GM12874 (cell line): ENCODE measurements around the gene NUDT4.

Experiments used
- TF ChIP-seq, protein P1 (sequence below): IDR thresholded peaks from 2 replicates; pipeline ENCODE4 v1.5.1; 2011; ENCODE audit warnings: low read depth, mild to moderate bottlenecking, control low read depth, low read length, moderate library complexity; ENCODE audit not compliant: insufficient read depth

NUDT4 gene

DNA sequence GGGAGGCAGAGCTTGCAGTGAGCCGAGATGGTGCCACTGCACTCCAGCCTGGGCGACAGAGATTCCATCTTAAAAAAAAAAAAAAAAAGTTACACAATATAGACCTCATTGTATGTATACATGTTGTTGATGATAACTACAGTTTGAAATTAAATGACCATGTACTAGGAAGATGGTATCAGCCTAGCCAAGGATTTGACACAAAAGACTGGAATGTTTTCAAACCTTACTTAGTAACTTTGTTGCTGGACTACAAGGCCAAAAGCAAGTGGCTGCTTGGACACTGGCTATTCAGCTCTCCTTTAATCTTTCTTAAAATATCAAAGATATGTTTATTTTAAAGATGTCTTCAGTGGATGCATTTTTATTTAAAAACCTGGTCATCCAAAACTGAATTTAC, 18.9 kb upstream of the NUDT4 start:
- TF ChIP-seq, protein P1, sequence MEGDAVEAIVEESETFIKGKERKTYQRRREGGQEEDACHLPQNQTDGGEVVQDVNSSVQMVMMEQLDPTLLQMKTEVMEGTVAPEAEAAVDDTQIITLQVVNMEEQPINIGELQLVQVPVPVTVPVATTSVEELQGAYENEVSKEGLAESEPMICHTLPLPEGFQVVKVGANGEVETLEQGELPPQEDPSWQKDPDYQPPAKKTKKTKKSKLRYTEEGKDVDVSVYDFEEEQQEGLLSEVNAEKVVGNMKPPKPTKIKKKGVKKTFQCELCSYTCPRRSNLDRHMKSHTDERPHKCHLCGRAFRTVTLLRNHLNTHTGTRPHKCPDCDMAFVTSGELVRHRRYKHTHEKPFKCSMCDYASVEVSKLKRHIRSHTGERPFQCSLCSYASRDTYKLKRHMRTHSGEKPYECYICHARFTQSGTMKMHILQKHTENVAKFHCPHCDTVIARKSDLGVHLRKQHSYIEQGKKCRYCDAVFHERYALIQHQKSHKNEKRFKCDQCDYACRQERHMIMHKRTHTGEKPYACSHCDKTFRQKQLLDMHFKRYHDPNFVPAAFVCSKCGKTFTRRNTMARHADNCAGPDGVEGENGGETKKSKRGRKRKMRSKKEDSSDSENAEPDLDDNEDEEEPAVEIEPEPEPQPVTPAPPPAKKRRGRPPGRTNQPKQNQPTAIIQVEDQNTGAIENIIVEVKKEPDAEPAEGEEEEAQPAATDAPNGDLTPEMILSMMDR: no peak

DNA sequence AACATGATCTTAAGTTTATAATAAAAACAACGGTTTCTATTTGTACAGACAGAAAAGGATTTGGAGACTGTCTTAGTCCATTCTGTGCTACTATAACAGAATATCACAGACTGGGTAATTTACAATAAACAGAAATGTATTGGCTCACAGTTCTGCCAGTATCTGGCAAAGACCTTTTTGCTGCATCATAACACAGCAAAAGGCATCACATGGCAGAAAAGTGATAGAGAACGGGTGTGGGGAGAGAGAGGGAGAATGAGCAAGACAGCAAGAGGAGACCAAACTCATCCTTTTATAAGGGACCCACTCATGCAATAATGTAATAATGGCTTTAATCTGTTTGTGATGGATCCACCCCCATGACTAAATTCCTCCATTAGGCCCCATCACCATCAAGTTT, 17.0 kb upstream of the NUDT4 start:
- TF ChIP-seq, protein P1: no peak

DNA sequence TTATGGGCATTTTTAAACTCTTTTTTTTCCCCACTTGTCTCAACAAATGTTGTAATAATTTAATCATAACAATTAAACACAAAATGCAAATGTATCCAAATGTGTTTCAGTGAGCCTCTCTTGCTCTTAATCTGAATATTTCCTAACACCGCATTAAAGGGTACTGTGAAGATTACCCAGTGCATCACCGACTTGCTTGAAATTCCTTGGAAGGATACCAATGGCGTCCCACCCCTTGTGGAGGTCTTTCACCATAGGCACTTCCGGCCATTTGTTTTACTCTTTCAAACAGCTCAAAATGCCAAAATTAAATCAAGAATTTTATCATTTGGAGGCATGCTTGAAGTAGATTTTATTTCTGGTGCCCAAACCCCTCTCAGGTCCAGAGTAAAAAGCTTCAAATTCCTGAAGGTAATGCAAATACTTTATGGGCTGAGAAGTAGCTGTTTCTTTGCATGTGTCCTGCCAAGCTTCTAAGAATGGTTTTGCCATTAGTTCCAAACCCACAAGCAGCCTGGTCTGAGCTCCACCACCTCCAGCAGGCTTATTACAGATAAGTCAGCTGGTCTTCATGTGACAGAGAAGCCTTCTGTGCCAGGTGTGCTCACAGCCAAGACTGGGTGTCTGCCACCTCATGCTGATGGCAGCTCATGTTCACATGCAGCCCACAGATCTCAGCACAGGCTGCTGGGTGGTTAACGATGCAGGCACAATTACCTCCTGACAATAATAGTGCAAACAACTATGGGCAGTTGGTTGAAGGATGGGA, 16.4 kb upstream of the NUDT4 start:
- TF ChIP-seq, protein P1: no peak

GRCh38 chr12:93363841-93364297, 13.9 kb upstream of the NUDT4 start:
- TF ChIP-seq, protein P1: no peak

DNA sequence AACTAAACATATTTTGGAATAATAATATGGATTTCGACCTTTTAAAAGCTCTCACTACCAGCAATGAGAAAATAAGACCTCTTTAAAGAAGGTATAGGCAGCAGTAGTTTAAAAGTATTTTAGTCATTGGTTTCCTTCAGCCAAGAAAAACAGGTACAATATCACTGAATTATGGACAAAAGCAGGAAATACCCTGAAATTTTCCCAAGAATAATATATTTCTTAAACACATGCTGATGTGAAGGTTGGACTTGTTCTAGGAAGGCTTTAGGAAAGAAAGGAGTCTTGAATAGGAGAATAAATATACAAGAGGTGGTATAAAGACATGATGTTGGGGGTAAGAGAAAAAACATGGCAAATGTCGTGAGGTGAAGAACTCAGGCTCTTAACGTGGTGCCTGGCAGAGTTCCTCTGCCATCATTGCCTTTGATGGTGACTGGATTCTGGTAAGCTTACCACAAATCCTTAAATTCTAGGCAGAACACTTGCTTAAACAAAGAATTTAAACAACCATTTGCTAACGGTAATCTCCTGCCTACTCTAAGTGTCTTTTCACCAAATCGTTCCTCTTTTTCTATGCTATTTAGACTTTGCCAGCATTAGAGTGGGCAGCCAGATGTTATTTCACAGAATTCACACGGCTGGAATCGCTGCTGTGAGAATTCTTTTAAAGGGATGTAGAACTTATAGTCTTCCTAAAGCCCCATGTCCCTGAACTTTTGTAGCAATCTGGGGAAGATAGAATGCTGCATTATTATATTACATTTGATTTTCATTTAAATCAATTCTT, 11.9 kb upstream of the NUDT4 start:
- TF ChIP-seq, protein P1: no peak

- TF ChIP-seq, protein P1: no peak
These were observed 11.3 kb upstream of the NUDT4 start for GRCh38 chr12:93366422-93366821.

DNA sequence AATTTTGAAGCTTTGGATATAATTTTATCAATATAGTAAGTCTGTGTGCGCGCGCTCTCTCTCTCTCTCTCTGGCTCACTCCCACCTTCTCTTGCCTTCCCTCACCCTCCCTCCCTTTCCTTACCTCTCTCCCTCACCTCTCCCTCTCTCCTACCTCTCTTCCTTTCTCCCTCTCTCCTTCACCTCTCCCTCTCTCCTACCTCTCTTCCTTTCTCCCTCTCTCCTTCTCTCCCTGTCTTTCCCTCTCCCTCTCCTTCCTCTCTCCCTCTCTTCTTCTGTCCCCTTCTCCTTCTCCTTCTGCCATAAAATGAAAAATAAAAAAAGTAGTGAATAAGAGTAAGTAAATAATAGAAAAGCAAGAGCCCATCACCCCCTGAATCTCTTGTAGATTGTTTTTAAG, 9.0 kb upstream of the NUDT4 start:
- TF ChIP-seq, protein P1: no peak
